Gastroesophageal sphincter (tissue), 3 donors: Measurements from ENCODE around the gene B4GALT1.

Source experiments
- CTCF ChIP-seq, 4 experiments: fragments of 200-600 bp in 2 of 4; fragments of 450-650 bp in 2 of 4; sonication (generic) in 1 of 4; IDR thresholded peaks; one replicate each; pipeline ENCODE4 v1.5.1; 2017 to 2019; ENCODE audit warnings: antibody characterized with exemption in 4 of 4, mild to moderate bottlenecking in 2 of 4, moderate library complexity in 2 of 4
- EP300 ChIP-seq: sonication (generic); formaldehyde crosslinking; IDR thresholded peaks from one replicate; pipeline ENCODE4 v1.6.1; 2017; ENCODE audit warnings: antibody characterized with exemption, mild to moderate bottlenecking
- POLR2A ChIP-seq, 2 donors: fragments of 450-650 bp; IDR thresholded peaks; one replicate each; pipeline ENCODE4 v1.6.1; 2017; ENCODE audit warnings: antibody characterized with exemption in 2 of 2, mild to moderate bottlenecking in 2 of 2, moderate library complexity in 1 of 2

- no peak for TF ChIP-seq POLR2A (IDR thresholded peaks at IDR 0.05)
- no peak for TF ChIP-seq CTCF (IDR thresholded peaks at IDR 0.05)
- TF ChIP-seq EP300, result no peak
Observed at GRCh38 chr9:33127881-33128280, 39.3 kb downstream of the B4GALT1 start.
